Mucosa of descending colon (tissue), 3 donors: Measurements from ENCODE around the gene VPS41. TPM values are rescaled to one million over a fixed set of nuclear protein-coding genes. Genes with fewer than 3 reads are reported as not detected.

Experiments
- ATAC-seq: fragments of 200-7000 bp; cut with Tn5 transposase; one replicate; pipeline ENCODE4 v1.9.1; 2020; ENCODE audit warnings: mild to moderate bottlenecking, moderate library complexity
- DNase-seq, 3 donors: peaks; one replicate each; pipeline ENCODE4 v3.0.0-alpha.2; 2020
- H3K36me3 ChIP-seq: fragments of 200-600 bp; one replicate; pipeline ENCODE4 v1.8.0; 2021; ENCODE audit warnings: low read depth, mild to moderate bottlenecking
- H3K4me1 ChIP-seq: fragments of 200-600 bp; one replicate; pipeline ENCODE4 v1.8.0; 2021; ENCODE audit warnings: low read depth, mild to moderate bottlenecking
- H3K4me3 ChIP-seq: fragments of 200-600 bp; one replicate; pipeline ENCODE4 v1.8.0; 2021; ENCODE audit warnings: mild to moderate bottlenecking
- H3K9me3 ChIP-seq: fragments of 200-600 bp; one replicate; pipeline ENCODE4 v1.8.0; 2021; ENCODE audit warnings: mild to moderate bottlenecking
- CTCF ChIP-seq: fragments of 200-600 bp; IDR thresholded peaks from one replicate; pipeline ENCODE4 v1.8.0; 2022; ENCODE audit warnings: antibody characterized with exemption, mild to moderate bottlenecking
- intact Hi-C, 2 donors: fragments of 100-400 bp; cut with DNase I in 1 of 2; cut with micrococcal nuclease in 1 of 2; formaldehyde crosslinking; loops; one replicate each; pipeline versions ENCODE4 v1.11.0 to v1.11.1; 2022; cut with DNase I, micrococcal nuclease
- total RNA-seq, 3 donors: library from RNA; stranded (reverse); fragmentation: NEBNext Ultra II Directional in 2 of 3; extraction: Animal tissue kit (Norgen Biotek cat#: 25700) in 2 of 3; gene quantifications; one replicate each; pipeline versions ENCODE4 v1.2.1 to v1.2.4, GENCODE V29; 2021 to 2023
- donor health status: DM: no; HTN: no; CAD: no; lungs with moderate emphysema.
- donor health status: DM: no; HTN: no; CAD: no.
- donor health status: DM: no; HTN: yes; CAD: no.

The VPS41 gene
- total RNA-seq, 3 donors from 2014 or later = 57.7 to 63.5 (median 63.0) TPM

- ATAC-seq (no peak), DNase-seq (no peak)
- H3K4me3 ChIP-seq = no peak overlapping the region
- H3K36me3 ChIP-seq = no peaks in the 10 kb centered on the region
- no peaks in the 10 kb centered on the region for H3K4me1 ChIP-seq
- intact Hi-C loops = no loop called here
- no peak for TF ChIP-seq CTCF
- H3K9me3 ChIP-seq = no peaks in the 10 kb centered on the region
These were observed 165.1 kb downstream of the VPS41 start for GRCh38 chr7:38743899-38744298.

GRCh38 chr7:38740041-38740440 lies 168.9 kb downstream of the VPS41 start:
- no peak for TF ChIP-seq CTCF

GRCh38 chr7:38736138-38736537 lies 172.9 kb downstream of the VPS41 start:
- intact Hi-C loops = no loop called here
- ATAC-seq = no peak

More at GRCh38 chr7:38740041-38740440, 168.9 kb downstream of the VPS41 start:
- DNase-seq (no peak), ATAC-seq (no peak)
- intact Hi-C loops = no loop called here
- Histone ChIP-seq H3K36me3 (no peaks in the 10 kb centered on the region), H3K9me3 (no peaks in the 10 kb centered on the region), H3K4me3 (no peak overlapping the region), H3K4me1 (no peaks in the 10 kb centered on the region)

GRCh38 chr7:38731215-38731614 lies 177.8 kb downstream of the VPS41 start:
- no peak for TF ChIP-seq CTCF
- ATAC-seq (no peak), DNase-seq (no peak)
- Histone ChIP-seq H3K4me1 (no peaks in the 10 kb centered on the region), H3K4me3 (no peak overlapping the region), H3K9me3 (no peaks in the 10 kb centered on the region), H3K36me3 (no peaks in the 10 kb centered on the region)
- intact Hi-C loops = no loop called here

More at GRCh38 chr7:38736138-38736537, 172.9 kb downstream of the VPS41 start:
- DNase-seq = no peak
- no peaks in the 10 kb centered on the region for H3K4me1 ChIP-seq
- no peaks in the 10 kb centered on the region for H3K36me3 ChIP-seq
- no peak for TF ChIP-seq CTCF
- H3K9me3 ChIP-seq = no peaks in the 10 kb centered on the region
- H3K4me3 ChIP-seq = no peak overlapping the region

GRCh38 chr7:38728145-38728544 lies 180.8 kb downstream of the VPS41 start:
- no peak for TF ChIP-seq CTCF
- ATAC-seq (no peak), DNase-seq (no peak)
- no peak overlapping the region for H3K4me3 ChIP-seq
- intact Hi-C loops = no loop called here
- no peaks in the 10 kb centered on the region for H3K36me3 ChIP-seq
- H3K9me3 ChIP-seq = no peaks in the 10 kb centered on the region
- no peaks in the 10 kb centered on the region for H3K4me1 ChIP-seq
